ENCODE measurements around the gene SPZ1. TPM values are rescaled to one million over a fixed set of nuclear protein-coding genes. Genes with fewer than 3 reads are reported as not detected.

SPZ1 gene
- polyA plus RNA-seq, 2 of the 4 experiments (the other 2 are of a cell fraction) = not detected

DNA sequence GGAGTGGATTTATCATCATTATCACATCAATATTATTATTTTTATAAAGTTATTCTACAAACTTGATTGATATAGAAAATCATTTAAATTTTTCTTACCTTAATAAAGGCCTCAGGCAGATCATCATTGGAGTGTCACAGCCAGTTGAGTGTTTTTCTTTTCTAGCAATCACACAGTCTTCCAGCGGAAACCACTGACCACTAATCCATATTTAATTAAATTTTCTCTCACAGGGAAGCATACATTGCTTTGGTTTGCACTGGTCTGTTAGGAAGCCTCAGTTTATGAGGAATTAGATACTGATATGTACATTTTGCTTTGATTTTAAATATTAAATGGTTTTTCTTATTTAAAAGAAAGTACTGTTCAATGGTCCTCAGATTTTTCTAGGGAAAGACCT, 6.7 kb downstream of the SPZ1 start:
- POLR2A ChIA-PET = no interaction called here
- no peak for ATAC-seq

GRCh38 chr5:80337379-80337778, 17.6 kb downstream of the SPZ1 start:
- CTCF ChIA-PET = interaction anchor here (1.2 kb wide), 1 partner anchor 254 kb away, joined by 3 read pairs; no protein-coding TSS in a partner anchor
- Histone ChIP-seq H3K4me2 (no peak overlapping the region), H3K9me3 (no peaks in the 10 kb centered on the region), H3K4me3 (no peak overlapping the region), H3K4me1 (no peaks in the 10 kb centered on the region), H3K27ac (no peak overlapping the region)
- TF ChIP-seq RFX5 (IDR thresholded peaks at IDR 0.05) (no peak), JUNB (IDR thresholded peaks at IDR 0.05) (no peak), BHLHE40 (IDR thresholded peaks at IDR 0.05; ENCODE audit: low read depth, low read length) (no peak), ATOH8 (CRISPR knock-in tag; IDR thresholded peaks at IDR 0.05; ENCODE audit: low read depth) (no peak), SMC3 (IDR thresholded peaks at IDR 0.05) (no peak), RCOR1 (IDR thresholded peaks at IDR 0.05; ENCODE audit: low read depth, low read length) (no peak), HOXB13 (CRISPR knock-in tag; IDR thresholded peaks at IDR 0.05; ENCODE audit: low read depth) (no peak)
- TF ChIP-seq, protein P1, sequence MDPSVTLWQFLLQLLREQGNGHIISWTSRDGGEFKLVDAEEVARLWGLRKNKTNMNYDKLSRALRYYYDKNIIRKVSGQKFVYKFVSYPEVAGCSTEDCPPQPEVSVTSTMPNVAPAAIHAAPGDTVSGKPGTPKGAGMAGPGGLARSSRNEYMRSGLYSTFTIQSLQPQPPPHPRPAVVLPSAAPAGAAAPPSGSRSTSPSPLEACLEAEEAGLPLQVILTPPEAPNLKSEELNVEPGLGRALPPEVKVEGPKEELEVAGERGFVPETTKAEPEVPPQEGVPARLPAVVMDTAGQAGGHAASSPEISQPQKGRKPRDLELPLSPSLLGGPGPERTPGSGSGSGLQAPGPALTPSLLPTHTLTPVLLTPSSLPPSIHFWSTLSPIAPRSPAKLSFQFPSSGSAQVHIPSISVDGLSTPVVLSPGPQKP (IDR thresholded peaks at IDR 0.05; ENCODE audit: low read depth, low read length) = no peak
- no peak for FAIRE-seq
- no peak for DNase-seq (ENCODE audit: low read depth in 1 of 2, low spot score in 1 of 2)
- ATAC-seq = no peak
- POLR2A ChIA-PET = no interaction called here
- 39% methylated on average over 7 of the region's 7 CpGs for WGBS (ENCODE audit: missing lambda C conversion rate)

More for the DNA sequence above, 6.7 kb downstream of the SPZ1 start:
- H3K4me1 ChIP-seq = no peaks in the 10 kb centered on the region
- FAIRE-seq (no peak), DNase-seq (ENCODE audit: low read depth in 1 of 2, low spot score in 1 of 2) (no peak)
- H3K4me2 ChIP-seq = no peak overlapping the region
- WGBS (ENCODE audit: missing lambda C conversion rate) = 14% methylated on average over 1 of the region's 1 CpG
- CTCF ChIA-PET = no interaction called here
- H3K4me3 ChIP-seq = no peak overlapping the region
- no peaks in the 10 kb centered on the region for H3K9me3 ChIP-seq
- TF ChIP-seq NPAS2 (CRISPR knock-in tag; IDR thresholded peaks at IDR 0.05; ENCODE audit: borderline replicate concordance) = no peak
- no peak for TF ChIP-seq CBX8 (IDR thresholded peaks at IDR 0.05)
- no peak for TF ChIP-seq EHMT2 (IDR thresholded peaks at IDR 0.05; ENCODE audit: low read depth)
- no peak for TF ChIP-seq FOSB (CRISPR knock-in tag; IDR thresholded peaks at IDR 0.05)
- TF ChIP-seq RNF2 (IDR thresholded peaks at IDR 0.05; ENCODE audit: borderline replicate concordance, low read depth) = no peak
- no peak for TF ChIP-seq MAX (IDR thresholded peaks at IDR 0.05)
- TF ChIP-seq TP53 (CRISPR knock-in tag; IDR thresholded peaks at IDR 0.05) = no peak
- no peak for TF ChIP-seq JUN (IDR thresholded peaks at IDR 0.05)
- no peak for TF ChIP-seq HOXB5 (CRISPR knock-in tag; IDR thresholded peaks at IDR 0.05)
- no peak for TF ChIP-seq RCOR1 (IDR thresholded peaks at IDR 0.05; ENCODE audit: low read depth, low read length)
- TF ChIP-seq JUNB (IDR thresholded peaks at IDR 0.05) = no peak
- TF ChIP-seq, protein P2, sequence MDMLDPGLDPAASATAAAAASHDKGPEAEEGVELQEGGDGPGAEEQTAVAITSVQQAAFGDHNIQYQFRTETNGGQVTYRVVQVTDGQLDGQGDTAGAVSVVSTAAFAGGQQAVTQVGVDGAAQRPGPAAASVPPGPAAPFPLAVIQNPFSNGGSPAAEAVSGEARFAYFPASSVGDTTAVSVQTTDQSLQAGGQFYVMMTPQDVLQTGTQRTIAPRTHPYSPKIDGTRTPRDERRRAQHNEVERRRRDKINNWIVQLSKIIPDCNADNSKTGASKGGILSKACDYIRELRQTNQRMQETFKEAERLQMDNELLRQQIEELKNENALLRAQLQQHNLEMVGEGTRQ (IDR thresholded peaks at IDR 0.05) = no peak
- TF ChIP-seq CBX2 (IDR thresholded peaks at IDR 0.05; ENCODE audit: borderline replicate concordance, low read depth) = no peak
- no peak for TF ChIP-seq RAD21 (conservative IDR thresholded peaks at IDR 0.05 in 1 of 2, IDR thresholded peaks at IDR 0.05 in 1 of 2)
- no peak for TF ChIP-seq RARB (CRISPR knock-in tag; IDR thresholded peaks at IDR 0.05)
- no peak for TF ChIP-seq ATOH8 (CRISPR knock-in tag; IDR thresholded peaks at IDR 0.05; ENCODE audit: low read depth)
- TF ChIP-seq PHF8 (IDR thresholded peaks at IDR 0.05; ENCODE audit: borderline replicate concordance, low read depth) = no peak
- no peak overlapping the region for H3K27ac ChIP-seq

Data from A549 (cell line).